ENCODE data around the gene PPP1R9B.

DNA sequence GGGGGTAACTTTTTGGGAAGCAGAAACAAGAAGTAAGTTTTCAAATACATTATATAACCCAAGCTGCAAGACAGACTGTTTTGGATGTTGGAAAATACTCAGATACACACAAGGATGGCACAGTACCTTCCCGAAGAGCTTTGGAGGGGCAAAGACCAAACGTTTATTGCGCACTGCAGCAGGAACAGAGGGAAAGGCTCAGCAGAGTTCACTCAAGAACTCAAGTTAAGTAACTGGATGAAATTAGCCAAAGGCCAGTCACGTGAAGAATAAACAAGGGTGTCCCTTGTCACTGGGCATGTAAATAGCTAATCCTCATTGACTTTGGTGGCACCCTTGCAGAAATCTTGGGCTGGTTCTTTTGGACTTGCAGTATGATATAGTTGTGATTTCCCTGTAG is 52.6 kb downstream of the PPP1R9B start:
- no peak for TF ChIP-seq POLR2AphosphoS5 (IDR thresholded peaks at IDR 0.05; ENCODE audit: borderline replicate concordance, low read depth, low read length)
- no peak for TF ChIP-seq EZH2 (IDR thresholded peaks at IDR 0.05)
